HL-60 (cell line): ENCODE measurements around the gene SHLD1.

ENCODE experiments used
- CTCF ChIP-seq: IDR thresholded peaks from one replicate; pipeline ENCODE4 v1.5.1; 2011; ENCODE audit warnings: low read length, control low read depth, inconsistent platforms; ENCODE audit not compliant: insufficient read depth
- POLR2AphosphoS5 ChIP-seq: IDR thresholded peaks from 2 replicates; pipeline ENCODE4 v1.6.1; 2012; ENCODE audit warnings: low read depth
- REST ChIP-seq: IDR thresholded peaks from 2 replicates; pipeline ENCODE4 v1.6.1; 2012; ENCODE audit warnings: low read depth; ENCODE audit not compliant: insufficient replicate concordance

GRCh38 chr20:5786930-5787795 is 37.0 kb downstream of the SHLD1 start:
- TF ChIP-seq POLR2AphosphoS5 (no peak), CTCF (no peak), REST (no peak)
